Nephron (organoid): ENCODE data around the gene REEP1.
A peak's percentile ranks its signal among the peaks of the same experiment; 100 is the strongest.

ENCODE experiments used
- H3K27ac Mint-ChIP-seq, 3 experiments: 2 replicates each; pipeline ENCODE4 v1.8.0; 2020; ENCODE audit warnings: mixed read lengths in 3 of 3, mild to moderate bottlenecking in 2 of 3, moderate library complexity in 1 of 3
- H3K27me3 Mint-ChIP-seq: 2 replicates; pipeline ENCODE4 v1.8.0; 2021; ENCODE audit warnings: low read depth, mild to moderate bottlenecking, moderate library complexity, mixed read lengths
- H3K36me3 Mint-ChIP-seq: 2 replicates; pipeline ENCODE4 v1.8.0; 2020; ENCODE audit warnings: low read depth, mixed read lengths
- H3K4me1 Mint-ChIP-seq: 2 replicates; pipeline ENCODE4 v1.8.0; 2020; ENCODE audit warnings: mixed read lengths
- H3K4me3 Mint-ChIP-seq, 3 experiments: 2 replicates each; pipeline ENCODE4 v1.8.0; 2020; ENCODE audit warnings: mild to moderate bottlenecking in 3 of 3, mixed read lengths in 3 of 3, moderate library complexity in 2 of 3
- H3K9me3 Mint-ChIP-seq: 2 replicates; pipeline ENCODE4 v1.8.0; 2020; ENCODE audit warnings: mixed read lengths
- CTCF ChIP-seq, 3 experiments: fragments of 200-600 bp; sonication (generic); IDR thresholded peaks; one replicate each; pipeline ENCODE4 v1.5.0; 2021; ENCODE audit warnings: antibody characterized with exemption in 3 of 3; ENCODE audit not compliant: unreplicated experiment in 3 of 3

Gene REEP1

GRCh38 chr2:86227685-86228084 is 109.7 kb downstream of the REEP1 start:
- TF ChIP-seq CTCF (IDR thresholded peaks at IDR 0.05; ENCODE audit: unreplicated experiment in 3 of 3): no peak
- Mint-ChIP-seq H3K36me3 (no peaks in the 10 kb centered on the region), H3K27ac (peak overlapping the region in 2 of 3 experiments; percentile 22 to 29), H3K27me3 (peaks cover 9% of the 10 kb centered on the region), H3K9me3 (no peaks in the 10 kb centered on the region), H3K4me1 (peaks cover 33% of the 10 kb centered on the region), H3K4me3 (no peak overlapping the region)

- no peaks in the 10 kb centered on the region for H3K9me3 Mint-ChIP-seq
- no peak for TF ChIP-seq CTCF (IDR thresholded peaks at IDR 0.05; ENCODE audit: unreplicated experiment in 3 of 3)
- H3K4me3 Mint-ChIP-seq: no peak overlapping the region
- peaks cover 9% of the 10 kb centered on the region for H3K27me3 Mint-ChIP-seq
- H3K4me1 Mint-ChIP-seq: peaks cover 39% of the 10 kb centered on the region
- H3K27ac Mint-ChIP-seq: peak overlapping the region in 1 of 3 experiments; percentile 59
- no peaks in the 10 kb centered on the region for H3K36me3 Mint-ChIP-seq
Measured at GRCh38 chr2:86226636-86227520, 110.5 kb downstream of the REEP1 start.

- H3K27me3 Mint-ChIP-seq: peaks cover 9% of the 10 kb centered on the region
- H3K9me3 Mint-ChIP-seq: no peaks in the 10 kb centered on the region
- H3K27ac Mint-ChIP-seq: no peak overlapping the region
- no peaks in the 10 kb centered on the region for H3K36me3 Mint-ChIP-seq
- peaks cover 43% of the 10 kb centered on the region for H3K4me1 Mint-ChIP-seq
- TF ChIP-seq CTCF (IDR thresholded peaks at IDR 0.05; ENCODE audit: unreplicated experiment in 3 of 3): no peak
- no peak overlapping the region for H3K4me3 Mint-ChIP-seq
Measured at GRCh38 chr2:86226070-86226469, 111.4 kb downstream of the REEP1 start.

GRCh38 chr2:86225581-86225980 is 111.8 kb downstream of the REEP1 start:
- H3K4me3 Mint-ChIP-seq: no peak overlapping the region
- peaks cover 9% of the 10 kb centered on the region for H3K27me3 Mint-ChIP-seq
- H3K27ac Mint-ChIP-seq: peak overlapping the region in 2 of 3 experiments; percentile 97 to 98
- peaks cover 42% of the 10 kb centered on the region for H3K4me1 Mint-ChIP-seq
- no peak for TF ChIP-seq CTCF (IDR thresholded peaks at IDR 0.05; ENCODE audit: unreplicated experiment in 3 of 3)
- no peaks in the 10 kb centered on the region for H3K9me3 Mint-ChIP-seq
- H3K36me3 Mint-ChIP-seq: no peaks in the 10 kb centered on the region

- H3K9me3 Mint-ChIP-seq: no peaks in the 10 kb centered on the region
- TF ChIP-seq CTCF (IDR thresholded peaks at IDR 0.05; ENCODE audit: unreplicated experiment in 3 of 3): no peak
Measured at GRCh38 chr2:86224645-86225355, 112.6 kb downstream of the REEP1 start.

More at GRCh38 chr2:86224645-86225355, 112.6 kb downstream of the REEP1 start:
- H3K4me1 Mint-ChIP-seq: peaks cover 43% of the 10 kb centered on the region
- no peaks in the 10 kb centered on the region for H3K36me3 Mint-ChIP-seq
- H3K27ac Mint-ChIP-seq: peak overlapping the region; percentile 25 to 98 (median 97)
- no peak overlapping the region for H3K4me3 Mint-ChIP-seq
- H3K27me3 Mint-ChIP-seq: peaks cover 4% of the 10 kb centered on the region
